GM21619 (cell line): Measurements from ENCODE around the gene USH2A.

Experiments used
- ATAC-seq: cut with Tn5 transposase; IDR thresholded peaks from one replicate; pipeline ENCODE4 v1.9.1; 2021; ENCODE audit not compliant: unreplicated experiment

Gene USH2A

GRCh38 chr1:215887627-215888026 lies 535.6 kb downstream of the USH2A start:
- no peak for ATAC-seq

- ATAC-seq, result no peak
Measured at GRCh38 chr1:215883004-215883403, 540.2 kb downstream of the USH2A start.

- ATAC-seq, result peak; percentile 57
Measured at GRCh38 chr1:215878843-215879242, 544.4 kb downstream of the USH2A start.

- no peak for ATAC-seq
Measured at GRCh38 chr1:215878128-215878527, 545.1 kb downstream of the USH2A start.

GRCh38 chr1:215877452-215877951 lies 545.7 kb downstream of the USH2A start:
- no peak for ATAC-seq

- no peak for ATAC-seq
Measured at GRCh38 chr1:215875712-215876111, 547.5 kb downstream of the USH2A start.

GRCh38 chr1:215875236-215875635 lies 548.0 kb downstream of the USH2A start:
- ATAC-seq, result no peak

GRCh38 chr1:215872658-215873057 lies 550.6 kb downstream of the USH2A start:
- no peak for ATAC-seq

GRCh38 chr1:215868500-215868899 lies 554.7 kb downstream of the USH2A start:
- no peak for ATAC-seq

GRCh38 chr1:215865060-215865459 lies 558.2 kb downstream of the USH2A start:
- no peak for ATAC-seq

- ATAC-seq, result no peak
Measured at GRCh38 chr1:215863796-215864195, 559.5 kb downstream of the USH2A start.

GRCh38 chr1:215860833-215861232 lies 562.4 kb downstream of the USH2A start:
- ATAC-seq, result no peak

GRCh38 chr1:215857317-215857716 lies 565.9 kb downstream of the USH2A start:
- no peak for ATAC-seq

GRCh38 chr1:215845234-215845891 lies 577.9 kb downstream of the USH2A start:
- ATAC-seq, result no peak

GRCh38 chr1:215844777-215845176 lies 578.5 kb downstream of the USH2A start:
- ATAC-seq, result no peak

- ATAC-seq, result no peak
Measured at GRCh38 chr1:215844266-215844665, 579.0 kb downstream of the USH2A start.

GRCh38 chr1:215842905-215843304 lies 580.3 kb downstream of the USH2A start:
- ATAC-seq, result no peak

- no peak for ATAC-seq
Measured at GRCh38 chr1:215835951-215836350, 587.3 kb downstream of the USH2A start.

GRCh38 chr1:215833941-215834729 lies 589.1 kb downstream of the USH2A start:
- ATAC-seq, result no peak

- ATAC-seq, result no peak
Measured at GRCh38 chr1:215830226-215830810, 592.9 kb downstream of the USH2A start.

- no peak for ATAC-seq
Measured at GRCh38 chr1:215825056-215825455, 598.2 kb downstream of the USH2A start.

- no peak for ATAC-seq
Measured at GRCh38 chr1:215824245-215824644, 599.0 kb downstream of the USH2A start.
